GM19193 (cell line): ENCODE results near the gene DNER.

ENCODE experiments used
- POLR2A ChIP-seq: IDR thresholded peaks from 4 replicates; pipeline ENCODE4 v1.6.1; 2011; ENCODE audit not compliant: insufficient read depth, insufficient read length; ENCODE audit errors: extremely low read depth

DNER gene

GRCh38 chr2:229372207-229372606, 342.1 kb downstream of the DNER start:
- TF ChIP-seq POLR2A: no peak

DNA sequence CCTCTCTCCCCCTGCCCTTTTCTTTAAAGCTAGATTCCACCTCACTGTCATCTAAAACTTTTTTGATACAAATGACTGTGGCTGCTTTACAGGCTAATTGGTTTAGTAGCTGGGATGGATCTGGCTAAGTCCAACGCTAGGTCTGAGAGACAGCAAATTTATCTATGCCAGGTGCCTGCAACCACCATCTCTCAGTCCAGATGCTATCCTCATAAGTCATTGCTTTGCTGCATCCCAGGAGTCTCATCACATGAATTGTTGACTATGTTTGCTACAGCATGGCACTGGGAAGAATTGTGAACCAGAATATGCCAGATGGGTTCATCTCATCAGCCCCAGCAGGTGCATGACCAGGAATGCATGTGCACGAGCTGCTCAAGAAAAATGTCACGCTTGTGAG, 343.3 kb downstream of the DNER start:
- no peak for TF ChIP-seq POLR2A

GRCh38 chr2:229370509-229370908, 343.8 kb downstream of the DNER start:
- TF ChIP-seq POLR2A: no peak

DNA sequence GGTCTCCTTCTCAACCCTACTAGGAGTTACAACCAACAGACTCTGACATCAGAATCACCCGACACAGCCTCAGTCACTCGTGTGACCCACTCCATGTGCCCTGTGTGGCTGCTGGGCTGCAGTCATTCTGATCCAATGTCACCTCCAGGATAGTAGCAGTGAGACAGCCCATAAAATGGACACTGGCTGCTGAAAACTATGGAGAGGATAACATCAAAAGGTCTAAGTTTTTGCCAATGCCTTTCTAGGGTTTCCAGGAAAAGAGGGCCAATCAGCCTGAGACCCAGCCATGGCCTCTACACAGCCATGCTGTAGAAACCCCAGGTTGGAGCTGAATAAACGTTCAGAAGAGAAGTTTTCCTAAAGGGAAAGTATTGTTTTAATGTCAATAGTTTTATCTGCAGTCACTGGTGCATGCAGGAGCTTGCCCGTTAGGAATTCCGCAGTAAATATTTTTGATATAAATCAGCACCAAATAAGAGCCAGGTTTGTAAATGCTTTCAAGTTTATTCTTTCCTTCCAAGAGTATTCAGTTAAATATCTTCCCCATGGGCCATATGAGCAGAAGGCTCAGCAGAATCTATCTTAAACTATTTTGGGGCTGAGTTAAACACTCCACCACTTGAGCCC, 351.1 kb downstream of the DNER start:
- TF ChIP-seq POLR2A: no peak

DNA sequence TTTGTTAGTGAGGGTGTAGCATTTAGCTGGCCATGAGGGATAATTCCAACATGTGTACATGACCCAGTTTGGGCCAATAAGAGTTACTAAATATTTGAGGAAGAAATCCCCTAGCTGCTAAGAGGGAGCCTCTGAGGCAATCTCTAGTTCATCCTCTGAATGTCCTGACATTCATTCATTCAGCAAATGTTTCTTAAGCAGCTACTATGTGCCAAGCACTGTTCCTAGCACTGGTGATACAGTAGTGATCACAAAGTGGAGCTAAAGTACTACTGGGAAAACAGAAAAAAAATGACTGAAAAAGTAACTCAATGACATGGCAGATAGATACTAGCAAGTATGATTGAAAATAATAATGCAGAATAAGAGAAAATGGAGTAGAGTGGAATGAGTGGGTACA, 363.5 kb downstream of the DNER start:
- TF ChIP-seq POLR2A: no peak

- no peak for TF ChIP-seq POLR2A
These were observed 364.1 kb downstream of the DNER start for GRCh38 chr2:229350117-229350805.

- TF ChIP-seq POLR2A: no peak
These were observed 366.2 kb downstream of the DNER start for GRCh38 chr2:229348128-229348527.

GRCh38 chr2:229346816-229347540, 367.4 kb downstream of the DNER start:
- no peak for TF ChIP-seq POLR2A

DNA sequence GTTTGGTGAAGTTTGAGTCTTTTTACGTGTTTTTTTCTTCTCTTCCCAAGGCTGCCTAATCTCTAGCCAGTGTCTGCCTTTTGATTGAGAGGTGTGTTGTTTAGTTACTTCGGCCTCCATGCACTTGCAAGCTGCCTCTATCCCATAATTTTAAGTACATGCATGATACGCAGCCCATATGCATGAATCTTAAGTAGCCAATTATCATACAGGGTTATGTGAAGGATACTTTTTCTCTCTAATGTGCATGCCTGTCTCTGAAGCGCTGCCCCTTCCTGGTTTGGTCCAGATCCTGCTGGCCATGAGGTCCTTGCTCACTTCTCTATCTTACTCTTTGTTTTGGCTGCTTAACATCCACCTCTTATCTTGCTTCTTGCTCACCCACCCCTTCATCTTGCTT, 369.4 kb downstream of the DNER start:
- TF ChIP-seq POLR2A: no peak

GRCh38 chr2:229344151-229344551, 370.2 kb downstream of the DNER start:
- TF ChIP-seq POLR2A: no peak

GRCh38 chr2:229343661-229344060, 370.7 kb downstream of the DNER start:
- TF ChIP-seq POLR2A: no peak

- TF ChIP-seq POLR2A: no peak
These were observed 372.0 kb downstream of the DNER start for GRCh38 chr2:229342376-229342775.

DNA sequence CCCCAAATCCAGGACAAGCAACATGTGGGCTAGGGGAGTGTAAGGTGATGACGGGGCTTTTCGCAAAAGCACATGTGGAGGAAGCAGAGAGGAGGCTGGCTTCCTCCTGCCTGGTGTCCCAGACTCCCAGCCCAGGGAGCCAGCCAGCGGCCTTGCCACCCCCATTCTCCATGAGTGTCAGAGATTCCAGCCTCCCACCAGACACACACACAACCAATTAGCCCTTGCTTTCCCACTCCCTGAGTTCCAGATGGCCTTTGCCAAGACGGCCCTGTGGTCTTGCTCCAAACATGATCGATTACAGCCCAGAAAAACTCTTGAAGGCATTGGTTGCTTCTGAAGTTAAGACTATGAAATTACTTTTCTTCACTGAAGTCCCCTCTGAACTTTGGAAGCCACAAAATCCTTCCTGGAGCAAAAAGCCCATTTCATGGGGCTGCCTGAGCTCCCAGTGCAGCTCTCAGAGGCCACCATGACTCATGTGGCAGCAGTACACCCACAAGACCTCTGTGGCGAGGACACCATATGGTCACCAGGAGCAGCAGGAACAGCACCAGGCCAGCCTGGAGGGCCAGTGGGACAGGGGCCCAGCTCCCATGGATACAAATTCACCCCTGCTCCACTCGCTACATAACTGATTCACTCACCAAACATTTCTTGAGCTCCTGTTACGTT, 374.1 kb downstream of the DNER start:
- TF ChIP-seq POLR2A: no peak

- TF ChIP-seq POLR2A: no peak
These were observed 374.7 kb downstream of the DNER start for GRCh38 chr2:229339618-229340017.

- no peak for TF ChIP-seq POLR2A
These were observed 378.4 kb downstream of the DNER start for GRCh38 chr2:229335877-229336346.
